ENCODE data around the gene PELI1.
"Not testable (repeated sequence)": the region's sequence is repeated elsewhere in the genome, so short reads cannot be mapped to it uniquely, and the experiment has no call there.

PELI1 gene

DNA sequence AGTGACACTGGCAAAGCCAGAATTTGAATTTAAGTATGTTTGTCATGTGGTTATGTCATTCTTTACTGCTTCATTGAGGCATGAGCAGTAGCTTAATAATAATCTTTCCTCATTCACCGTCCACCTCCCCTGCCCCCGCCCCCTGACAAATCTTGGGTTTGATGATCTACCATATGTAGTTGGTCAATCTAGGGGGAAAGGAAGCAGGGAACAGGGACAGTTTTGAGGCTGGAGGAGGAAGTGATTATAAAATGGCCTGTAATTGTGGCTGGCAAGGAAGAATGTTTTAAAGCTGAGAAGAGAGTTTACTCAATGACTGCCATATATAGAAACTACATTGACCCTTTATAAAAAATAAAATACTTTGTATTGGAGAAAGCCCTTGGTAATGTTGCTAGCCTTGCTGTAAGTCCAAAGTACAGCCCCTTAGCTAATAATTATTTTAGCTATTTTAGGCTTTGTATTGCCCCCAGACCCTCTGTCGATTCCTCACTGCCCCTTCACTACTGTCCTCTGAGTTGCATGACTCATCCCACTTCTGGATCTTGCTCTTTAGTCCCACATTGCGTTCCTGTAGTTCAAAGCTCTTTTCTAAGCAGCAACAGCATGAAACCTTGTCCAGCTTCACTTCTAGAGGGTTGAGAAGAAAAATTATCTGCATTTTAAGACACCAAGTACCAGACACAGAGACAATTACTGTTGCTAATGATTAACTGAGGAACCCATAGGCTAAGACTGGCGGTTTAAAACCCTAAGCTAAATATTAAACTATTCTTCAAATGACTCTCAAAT lies 38.4 kb downstream of the PELI1 start:
- TF ChIP-seq, protein P1, sequence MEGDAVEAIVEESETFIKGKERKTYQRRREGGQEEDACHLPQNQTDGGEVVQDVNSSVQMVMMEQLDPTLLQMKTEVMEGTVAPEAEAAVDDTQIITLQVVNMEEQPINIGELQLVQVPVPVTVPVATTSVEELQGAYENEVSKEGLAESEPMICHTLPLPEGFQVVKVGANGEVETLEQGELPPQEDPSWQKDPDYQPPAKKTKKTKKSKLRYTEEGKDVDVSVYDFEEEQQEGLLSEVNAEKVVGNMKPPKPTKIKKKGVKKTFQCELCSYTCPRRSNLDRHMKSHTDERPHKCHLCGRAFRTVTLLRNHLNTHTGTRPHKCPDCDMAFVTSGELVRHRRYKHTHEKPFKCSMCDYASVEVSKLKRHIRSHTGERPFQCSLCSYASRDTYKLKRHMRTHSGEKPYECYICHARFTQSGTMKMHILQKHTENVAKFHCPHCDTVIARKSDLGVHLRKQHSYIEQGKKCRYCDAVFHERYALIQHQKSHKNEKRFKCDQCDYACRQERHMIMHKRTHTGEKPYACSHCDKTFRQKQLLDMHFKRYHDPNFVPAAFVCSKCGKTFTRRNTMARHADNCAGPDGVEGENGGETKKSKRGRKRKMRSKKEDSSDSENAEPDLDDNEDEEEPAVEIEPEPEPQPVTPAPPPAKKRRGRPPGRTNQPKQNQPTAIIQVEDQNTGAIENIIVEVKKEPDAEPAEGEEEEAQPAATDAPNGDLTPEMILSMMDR (IDR thresholded peaks at IDR 0.05; ENCODE audit: low read depth, low read length) = no peak
- TF ChIP-seq POLR2A (IDR thresholded peaks at IDR 0.05; ENCODE audit: extremely low read depth, insufficient read length) = no peak
- no peak for TF ChIP-seq MYC (IDR thresholded peaks at IDR 0.05; ENCODE audit: low read depth, low read length)
- TF ChIP-seq, protein P2, sequence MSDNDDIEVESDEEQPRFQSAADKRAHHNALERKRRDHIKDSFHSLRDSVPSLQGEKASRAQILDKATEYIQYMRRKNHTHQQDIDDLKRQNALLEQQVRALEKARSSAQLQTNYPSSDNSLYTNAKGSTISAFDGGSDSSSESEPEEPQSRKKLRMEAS (IDR thresholded peaks at IDR 0.05; ENCODE audit: low read depth, low read length) = no peak
- H3K4me3 ChIP-seq (ENCODE audit: low read depth, low read length) = no peak overlapping the region
- DNase-seq (ENCODE audit: low read depth) = peak; percentile 32

GRCh38 chr2:64104933-64105332 lies 39.3 kb downstream of the PELI1 start:
- TF ChIP-seq POLR2A (IDR thresholded peaks at IDR 0.05; ENCODE audit: extremely low read depth, insufficient read length) (no peak), MYC (IDR thresholded peaks at IDR 0.05; ENCODE audit: low read depth, low read length) (no peak)
- TF ChIP-seq, protein P1 (IDR thresholded peaks at IDR 0.05; ENCODE audit: low read depth, low read length) = no peak
- TF ChIP-seq, protein P2 (IDR thresholded peaks at IDR 0.05; ENCODE audit: low read depth, low read length) = no peak
- no peak for DNase-seq (ENCODE audit: low read depth)
- no peak overlapping the region for H3K4me3 ChIP-seq (ENCODE audit: low read depth, low read length)

- DNase-seq (ENCODE audit: low read depth); H3K4me3 ChIP-seq (ENCODE audit: low read depth, low read length): not testable (repeated sequence)
These were observed 41.5 kb downstream of the PELI1 start for GRCh38 chr2:64102736-64103135.

DNA sequence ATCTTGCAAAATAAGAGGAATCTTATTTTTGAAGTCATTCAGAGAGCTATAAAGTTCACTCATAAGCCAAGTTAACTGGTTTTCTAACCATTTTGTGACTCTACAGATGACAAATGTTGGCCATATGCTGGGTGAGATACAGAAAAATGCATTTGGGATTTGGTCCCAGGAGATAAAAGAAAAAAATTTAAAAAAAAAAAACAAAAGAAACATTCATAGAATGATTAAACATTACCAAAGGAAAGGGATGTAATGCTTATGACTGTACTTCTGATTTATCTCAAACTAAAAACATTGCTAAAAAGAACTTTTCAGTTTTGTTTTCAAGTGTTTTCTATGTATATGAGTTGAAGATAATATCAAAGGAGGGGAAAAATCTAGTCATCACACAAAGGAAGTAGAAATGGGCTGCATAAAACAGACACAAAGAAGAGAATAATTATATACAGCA lies 43.1 kb downstream of the PELI1 start:
- TF ChIP-seq MYC (IDR thresholded peaks at IDR 0.05; ENCODE audit: low read depth, low read length) (no peak), POLR2A (IDR thresholded peaks at IDR 0.05; ENCODE audit: extremely low read depth, insufficient read length) (no peak)
- TF ChIP-seq, protein P2 (IDR thresholded peaks at IDR 0.05; ENCODE audit: low read depth, low read length) = no peak
- TF ChIP-seq, protein P1 (IDR thresholded peaks at IDR 0.05; ENCODE audit: low read depth, low read length) = no peak
- H3K4me3 ChIP-seq (ENCODE audit: low read depth, low read length) = no peak overlapping the region
- no peak for DNase-seq (ENCODE audit: low read depth)

DNA sequence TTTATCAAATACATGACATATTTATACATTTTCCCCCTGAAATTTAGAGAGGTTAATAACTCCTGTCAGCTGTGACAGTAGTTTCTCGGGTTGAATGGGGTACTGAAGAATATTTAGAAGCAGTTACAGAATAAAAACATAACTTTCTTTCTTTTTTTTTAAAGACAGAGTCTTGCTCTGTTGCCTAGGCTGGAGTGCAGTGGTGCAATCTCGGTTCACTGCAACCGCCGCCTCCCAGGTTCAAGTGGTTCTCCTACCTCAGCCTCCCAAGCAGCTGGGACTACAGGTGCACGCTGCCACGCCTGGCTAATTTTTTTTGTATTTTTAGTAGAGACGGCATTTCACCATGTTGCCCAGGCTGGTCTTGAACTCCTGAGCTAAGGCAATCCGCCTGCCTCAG lies 43.6 kb downstream of the PELI1 start:
- H3K4me3 ChIP-seq (ENCODE audit: low read depth, low read length); DNase-seq (ENCODE audit: low read depth): not testable (repeated sequence)

DNA sequence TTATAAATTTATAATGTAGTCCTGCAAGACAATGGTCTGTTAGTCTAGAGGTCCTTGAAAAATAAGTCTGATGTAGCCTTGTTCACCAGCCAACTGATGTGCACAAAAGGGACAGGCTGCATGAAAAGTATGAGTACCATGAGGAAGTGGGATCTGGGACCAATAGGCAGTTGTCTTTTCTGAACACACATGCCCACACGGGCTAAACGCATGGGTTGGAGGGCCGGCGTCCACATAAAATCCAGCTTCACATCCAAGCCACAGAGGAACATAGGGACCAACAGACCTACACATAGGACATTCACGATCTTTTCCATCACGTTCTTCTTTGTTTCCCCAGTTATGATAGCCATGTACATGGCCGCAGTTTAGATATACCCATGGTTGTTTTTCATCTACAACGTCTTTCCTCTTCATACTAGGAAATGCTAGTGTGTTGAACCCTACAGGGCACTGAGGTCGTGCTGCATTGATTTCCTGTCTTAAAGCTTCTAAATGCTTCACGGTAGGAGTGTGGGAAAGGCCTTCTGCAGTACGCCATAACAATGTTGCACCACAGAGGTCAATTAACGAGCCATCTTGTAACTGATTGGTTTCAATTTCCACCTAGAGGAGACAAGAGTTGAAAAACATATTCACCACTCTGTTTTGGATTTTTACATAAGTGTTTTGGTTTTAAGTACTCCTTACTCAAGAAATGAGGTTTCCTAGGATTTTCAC lies 49.4 kb downstream of the PELI1 start:
- no peak overlapping the region for H3K4me3 ChIP-seq (ENCODE audit: low read depth, low read length)
- TF ChIP-seq, protein P2 (IDR thresholded peaks at IDR 0.05; ENCODE audit: low read depth, low read length) = no peak
- TF ChIP-seq POLR2A (IDR thresholded peaks at IDR 0.05; ENCODE audit: extremely low read depth, insufficient read length) = no peak
- TF ChIP-seq, protein P1 (IDR thresholded peaks at IDR 0.05; ENCODE audit: low read depth, low read length) = no peak
- TF ChIP-seq MYC (IDR thresholded peaks at IDR 0.05; ENCODE audit: low read depth, low read length) = no peak
- DNase-seq (ENCODE audit: low read depth) = peak; percentile 4

Data from NB4 (cell line).